ENCODE measurements around the gene NDUFAF3.
A peak's percentile ranks its signal among the peaks of the same experiment; 100 is the strongest.

NDUFAF3 gene

GRCh38 chr3:48989796-48990635 lies 31.9 kb upstream of the NDUFAF3 start, which contains the start of gene P4HTM:
Gene P4HTM, plus strand, starts transcription at chr3:48990241. Its CDS starts 16 bp downstream, at chr3:48990257.
- Mint-ChIP-seq H3K36me3 (ENCODE audit: low read depth) (peaks cover 5% of the 10 kb centered on the region), H3K27ac (peak within 1 kb of the TSS; percentile 94 to 98 (median 97)), H3K4me1 (peaks cover 30% of the 10 kb centered on the region), H3K9me3 (no peaks in the 10 kb centered on the region), H3K27me3 (ENCODE audit: low read depth) (no peaks in the 10 kb centered on the region), H3K4me3 (peak within 1 kb of the TSS; percentile 87 to 98 (median 97))
- TF ChIP-seq CTCF (IDR thresholded peaks at IDR 0.05; ENCODE audit: unreplicated experiment in 3 of 3) = peak; percentile 36 to 47 (median 39)

GRCh38 chr3:48990636-48991469 lies 31.1 kb upstream of the NDUFAF3 start:
- no peaks in the 10 kb centered on the region for H3K9me3 Mint-ChIP-seq
- H3K4me1 Mint-ChIP-seq = peaks cover 30% of the 10 kb centered on the region
- no peak for TF ChIP-seq CTCF (IDR thresholded peaks at IDR 0.05; ENCODE audit: unreplicated experiment in 3 of 3)
- H3K27ac Mint-ChIP-seq = peak overlapping the region; percentile 85 to 94 (median 88)
- H3K27me3 Mint-ChIP-seq (ENCODE audit: low read depth) = no peaks in the 10 kb centered on the region
- H3K36me3 Mint-ChIP-seq (ENCODE audit: low read depth) = peaks cover 7% of the 10 kb centered on the region
- H3K4me3 Mint-ChIP-seq = peak overlapping the region; percentile 87 to 96 (median 92)

GRCh38 chr3:48991851-48992545 lies 29.9 kb upstream of the NDUFAF3 start:
- H3K27ac Mint-ChIP-seq = peak overlapping the region in 2 of 3 experiments; percentile 70 to 85
- H3K9me3 Mint-ChIP-seq = no peaks in the 10 kb centered on the region
- no peaks in the 10 kb centered on the region for H3K27me3 Mint-ChIP-seq (ENCODE audit: low read depth)
- peaks cover 7% of the 10 kb centered on the region for H3K36me3 Mint-ChIP-seq (ENCODE audit: low read depth)
- peak overlapping the region; percentile 67 to 96 (median 92) for H3K4me3 Mint-ChIP-seq
- peaks cover 30% of the 10 kb centered on the region for H3K4me1 Mint-ChIP-seq
- no peak for TF ChIP-seq CTCF (IDR thresholded peaks at IDR 0.05; ENCODE audit: unreplicated experiment in 3 of 3)

GRCh38 chr3:48993834-48994233 lies 28.1 kb upstream of the NDUFAF3 start:
- no peak overlapping the region for H3K27ac Mint-ChIP-seq
- TF ChIP-seq CTCF (IDR thresholded peaks at IDR 0.05; ENCODE audit: unreplicated experiment in 3 of 3) = no peak
- H3K4me3 Mint-ChIP-seq = no peak overlapping the region
- no peaks in the 10 kb centered on the region for H3K27me3 Mint-ChIP-seq (ENCODE audit: low read depth)
- no peaks in the 10 kb centered on the region for H3K9me3 Mint-ChIP-seq
- H3K36me3 Mint-ChIP-seq (ENCODE audit: low read depth) = peaks cover 7% of the 10 kb centered on the region
- H3K4me1 Mint-ChIP-seq = peaks cover 24% of the 10 kb centered on the region

GRCh38 chr3:48996640-48997039 lies 25.3 kb upstream of the NDUFAF3 start:
- Mint-ChIP-seq H3K27ac (no peak overlapping the region), H3K4me3 (no peak overlapping the region), H3K27me3 (ENCODE audit: low read depth) (no peaks in the 10 kb centered on the region), H3K36me3 (ENCODE audit: low read depth) (peaks cover 7% of the 10 kb centered on the region), H3K9me3 (no peaks in the 10 kb centered on the region), H3K4me1 (peaks cover 5% of the 10 kb centered on the region)
- no peak for TF ChIP-seq CTCF (IDR thresholded peaks at IDR 0.05; ENCODE audit: unreplicated experiment in 3 of 3)

Measured in nephron (organoid).